ENCODE results near the gene LIMCH1.
"Not testable (repeated sequence)": the region's sequence is repeated elsewhere in the genome, so short reads cannot be mapped to it uniquely, and the experiment has no call there.

The LIMCH1 gene

GRCh38 chr4:41709844-41710481, 172.0 kb downstream of the LIMCH1 start:
- H3K27me3 ChIP-seq (ENCODE audit: low read depth, low read length): no peaks in the 10 kb centered on the region
- H3K4me3 ChIP-seq (ENCODE audit: low read length): peak overlapping the region; percentile 2; the same call in 1 of the 2 replicates
- peak overlapping the region; percentile 46 for H3K4me2 ChIP-seq (ENCODE audit: low read length)
- H3K36me3 ChIP-seq (replicated peaks; ENCODE audit: low read depth, low read length): peaks cover 2% of the 10 kb centered on the region
- H3K27ac ChIP-seq (ENCODE audit: low read length): peak overlapping the region; percentile 48; the same call in 1 of the 2 replicates
- no peaks in the 10 kb centered on the region for H4K20me1 ChIP-seq (ENCODE audit: insufficient read depth, low read length)
- H3K79me2 ChIP-seq (ENCODE audit: low read length): no peaks in the 10 kb centered on the region
- peaks cover 24% of the 10 kb centered on the region for H3K4me1 ChIP-seq (ENCODE audit: low read length)
- H2AFZ ChIP-seq (ENCODE audit: low read depth, low read length): peak overlapping the region; percentile 84
- TF ChIP-seq CTCF (IDR thresholded peaks at IDR 0.05; ENCODE audit: low read depth, low read length) (no peak), EZH2phosphoT487 (IDR thresholded peaks at IDR 0.05; ENCODE audit: low read depth) (no peak)
- peak overlapping the region; percentile 26; the same call in 1 of the 2 replicates for H3K9ac ChIP-seq (ENCODE audit: low read length)
- H3K9me3 ChIP-seq (ENCODE audit: insufficient read depth, low read length): no peaks in the 10 kb centered on the region

GRCh38 chr4:41711654-41712053, 173.7 kb downstream of the LIMCH1 start:
- not testable (repeated sequence) for H4K20me1 ChIP-seq (ENCODE audit: insufficient read depth, low read length); H3K27me3 ChIP-seq (ENCODE audit: low read depth, low read length); H3K79me2 ChIP-seq (ENCODE audit: low read length); H2AFZ ChIP-seq (ENCODE audit: low read depth, low read length); H3K27ac ChIP-seq (ENCODE audit: low read length); H3K9ac ChIP-seq (ENCODE audit: low read length); H3K4me3 ChIP-seq (ENCODE audit: low read length); H3K9me3 ChIP-seq (ENCODE audit: insufficient read depth, low read length); H3K4me2 ChIP-seq (ENCODE audit: low read length); H3K36me3 ChIP-seq (replicated peaks; ENCODE audit: low read depth, low read length)
- peaks cover 24% of the 10 kb centered on the region for H3K4me1 ChIP-seq (ENCODE audit: low read length)

GRCh38 chr4:41712425-41712824, 174.5 kb downstream of the LIMCH1 start:
- no peak overlapping the region for H3K9ac ChIP-seq (ENCODE audit: low read length)
- H3K27ac ChIP-seq (ENCODE audit: low read length): no peak overlapping the region
- H3K9me3 ChIP-seq (ENCODE audit: insufficient read depth, low read length): no peaks in the 10 kb centered on the region
- H3K4me3 ChIP-seq (ENCODE audit: low read length): no peak overlapping the region
- TF ChIP-seq CTCF (IDR thresholded peaks at IDR 0.05; ENCODE audit: low read depth, low read length) (no peak), EZH2phosphoT487 (IDR thresholded peaks at IDR 0.05; ENCODE audit: low read depth) (no peak)
- no peak overlapping the region for H2AFZ ChIP-seq (ENCODE audit: low read depth, low read length)
- H3K4me1 ChIP-seq (ENCODE audit: low read length): peaks cover 24% of the 10 kb centered on the region
- no peak overlapping the region for H3K4me2 ChIP-seq (ENCODE audit: low read length)
- H3K27me3 ChIP-seq (ENCODE audit: low read depth, low read length): no peaks in the 10 kb centered on the region
- no peaks in the 10 kb centered on the region for H4K20me1 ChIP-seq (ENCODE audit: insufficient read depth, low read length)
- peaks cover 2% of the 10 kb centered on the region for H3K36me3 ChIP-seq (replicated peaks; ENCODE audit: low read depth, low read length)
- H3K79me2 ChIP-seq (ENCODE audit: low read length): no peaks in the 10 kb centered on the region

- no peak overlapping the region for H3K4me2 ChIP-seq (ENCODE audit: low read length)
- no peak overlapping the region for H2AFZ ChIP-seq (ENCODE audit: low read depth, low read length)
- H4K20me1 ChIP-seq (ENCODE audit: insufficient read depth, low read length): no peaks in the 10 kb centered on the region
- no peaks in the 10 kb centered on the region for H3K79me2 ChIP-seq (ENCODE audit: low read length)
- TF ChIP-seq CTCF (IDR thresholded peaks at IDR 0.05; ENCODE audit: low read depth, low read length) (no peak), EZH2phosphoT487 (IDR thresholded peaks at IDR 0.05; ENCODE audit: low read depth) (no peak)
- no peak overlapping the region for H3K9ac ChIP-seq (ENCODE audit: low read length)
- no peak overlapping the region for H3K4me3 ChIP-seq (ENCODE audit: low read length)
- H3K9me3 ChIP-seq (ENCODE audit: insufficient read depth, low read length): no peaks in the 10 kb centered on the region
- H3K4me1 ChIP-seq (ENCODE audit: low read length): peaks cover 19% of the 10 kb centered on the region
- H3K27ac ChIP-seq (ENCODE audit: low read length): no peak overlapping the region
- H3K36me3 ChIP-seq (replicated peaks; ENCODE audit: low read depth, low read length): peaks cover 2% of the 10 kb centered on the region
- no peaks in the 10 kb centered on the region for H3K27me3 ChIP-seq (ENCODE audit: low read depth, low read length)
These were observed 175.8 kb downstream of the LIMCH1 start for GRCh38 chr4:41713768-41714167.
